Esophagus squamous epithelium (tissue), 4 donors: Measurements from ENCODE around the gene KLHL18.

ENCODE experiments used
- POLR2A ChIP-seq, 4 donors: fragments of 450-650 bp; IDR thresholded peaks; one replicate each; pipeline ENCODE4 v1.6.1; 2017; ENCODE audit warnings: antibody characterized with exemption in 4 of 4, mild to moderate bottlenecking in 4 of 4, moderate library complexity in 3 of 4
- TF ChIP-seq, protein P1 (sequence below), 6 experiments: fragments of 450-650 bp in 4 of 6; fragments of 200-600 bp in 2 of 6; sonication (generic) in 2 of 6; IDR thresholded peaks; one replicate each; pipeline ENCODE4 v1.5.1; 2016 to 2019; ENCODE audit warnings: antibody characterized with exemption in 6 of 6, mild to moderate bottlenecking in 4 of 6, moderate library complexity in 4 of 6

DNA sequence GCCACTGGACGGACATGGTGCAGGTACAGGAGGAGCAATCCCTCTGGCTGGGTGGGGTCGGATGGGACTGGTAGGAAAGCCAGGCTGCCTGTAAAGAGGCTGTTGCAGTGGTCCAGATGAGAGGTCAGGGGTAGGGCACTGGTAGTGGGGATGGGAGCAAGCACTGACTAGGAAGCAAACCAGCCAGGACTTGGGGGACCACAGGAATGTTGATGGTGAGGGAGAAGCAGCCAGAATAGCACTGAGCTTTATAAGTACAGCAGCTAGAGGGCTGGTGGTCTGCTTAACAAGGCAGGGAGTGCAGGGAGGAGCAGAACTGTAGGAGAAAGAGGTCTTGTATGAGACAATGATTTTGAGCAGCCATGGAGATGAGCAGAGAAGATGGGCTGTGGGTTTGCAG is 59.4 kb downstream of the KLHL18 start:
- TF ChIP-seq POLR2A (IDR thresholded peaks at IDR 0.05), result no peak
- TF ChIP-seq, protein P1, sequence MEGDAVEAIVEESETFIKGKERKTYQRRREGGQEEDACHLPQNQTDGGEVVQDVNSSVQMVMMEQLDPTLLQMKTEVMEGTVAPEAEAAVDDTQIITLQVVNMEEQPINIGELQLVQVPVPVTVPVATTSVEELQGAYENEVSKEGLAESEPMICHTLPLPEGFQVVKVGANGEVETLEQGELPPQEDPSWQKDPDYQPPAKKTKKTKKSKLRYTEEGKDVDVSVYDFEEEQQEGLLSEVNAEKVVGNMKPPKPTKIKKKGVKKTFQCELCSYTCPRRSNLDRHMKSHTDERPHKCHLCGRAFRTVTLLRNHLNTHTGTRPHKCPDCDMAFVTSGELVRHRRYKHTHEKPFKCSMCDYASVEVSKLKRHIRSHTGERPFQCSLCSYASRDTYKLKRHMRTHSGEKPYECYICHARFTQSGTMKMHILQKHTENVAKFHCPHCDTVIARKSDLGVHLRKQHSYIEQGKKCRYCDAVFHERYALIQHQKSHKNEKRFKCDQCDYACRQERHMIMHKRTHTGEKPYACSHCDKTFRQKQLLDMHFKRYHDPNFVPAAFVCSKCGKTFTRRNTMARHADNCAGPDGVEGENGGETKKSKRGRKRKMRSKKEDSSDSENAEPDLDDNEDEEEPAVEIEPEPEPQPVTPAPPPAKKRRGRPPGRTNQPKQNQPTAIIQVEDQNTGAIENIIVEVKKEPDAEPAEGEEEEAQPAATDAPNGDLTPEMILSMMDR (IDR thresholded peaks at IDR 0.05), result no peak
